Left lung (tissue), 10 donors: ENCODE data around the gene PAX5. TPM values are rescaled to one million over a fixed set of nuclear protein-coding genes. Genes with fewer than 3 reads are reported as not detected.

Experiments used
- ATAC-seq: fragments of 200-7000 bp; cut with Tn5 transposase; one replicate; pipeline ENCODE4 v1.9.1; 2020; ENCODE audit warnings: moderate library complexity
- DNase-seq, 4 donors: peaks; one replicate each; pipeline ENCODE4 v3.0.0-alpha.2; 2013 to 2020
- H3K27ac ChIP-seq, 2 donors: fragments of 200-600 bp; sonication (generic) in 1 of 2; one replicate each; pipeline versions ENCODE4 v1.5.0 to v1.8.0; 2020 to 2021
- H3K27me3 ChIP-seq, 2 donors: fragments of 200-600 bp; sonication (generic) in 1 of 2; one replicate each; pipeline versions ENCODE4 v1.5.0 to v1.8.0; 2020 to 2021
- H3K36me3 ChIP-seq, 2 donors: fragments of 200-600 bp; sonication (generic) in 1 of 2; one replicate each; pipeline versions ENCODE4 v1.5.0 to v1.8.0; 2020 to 2021
- H3K4me1 ChIP-seq, 2 donors: fragments of 200-600 bp; one replicate each; pipeline ENCODE4 v1.8.0; 2021
- H3K4me3 ChIP-seq, 2 donors: fragments of 200-600 bp; sonication (generic) in 1 of 2; one replicate each; pipeline versions ENCODE4 v1.5.0 to v1.8.0; 2020 to 2021; ENCODE audit warnings: mild to moderate bottlenecking in 1 of 2
- H3K9me3 ChIP-seq, 2 donors: fragments of 200-600 bp; sonication (generic) in 1 of 2; one replicate each; pipeline versions ENCODE4 v1.5.0 to v1.8.0; 2020 to 2021
- intact Hi-C, 2 donors: fragments of 100-400 bp; cut with DNase I; formaldehyde crosslinking; loops; one replicate each; pipeline versions ENCODE4 v1.11.2 to v1.14.2; 2022
- polyA plus RNA-seq, 6 donors: library from polyadenylated mRNA; unstranded; fragments of 120-200 nt; gene quantifications; one replicate each; pipeline ENCODE4 v1.2.1, GENCODE V29; 2013; ENCODE audit not compliant: insufficient read length in 6 of 6
- total RNA-seq, 2 donors: library from RNA; stranded (reverse); fragmentation: NEBNext Ultra II Directional; extraction: Animal tissue kit (Norgen Biotek cat#: 25700); gene quantifications; one replicate each; pipeline ENCODE4 v1.2.1, GENCODE V29; 2021
- TF ChIP-seq, protein P1 (sequence below), 2 donors: fragments of 200-600 bp; sonication (generic) in 1 of 2; IDR thresholded peaks; one replicate each; pipeline versions ENCODE4 v1.5.0 to v1.8.0; 2021; ENCODE audit warnings: antibody characterized with exemption in 2 of 2
- donor health status: DM: no; HTN: yes; CAD: no.
- donor health status: DM: no; HTN: no; CAD: no.

The PAX5 gene
- total and polyA plus RNA-seq, 8 donors: 0.03 to 0.65 (median 0.13) TPM

DNA sequence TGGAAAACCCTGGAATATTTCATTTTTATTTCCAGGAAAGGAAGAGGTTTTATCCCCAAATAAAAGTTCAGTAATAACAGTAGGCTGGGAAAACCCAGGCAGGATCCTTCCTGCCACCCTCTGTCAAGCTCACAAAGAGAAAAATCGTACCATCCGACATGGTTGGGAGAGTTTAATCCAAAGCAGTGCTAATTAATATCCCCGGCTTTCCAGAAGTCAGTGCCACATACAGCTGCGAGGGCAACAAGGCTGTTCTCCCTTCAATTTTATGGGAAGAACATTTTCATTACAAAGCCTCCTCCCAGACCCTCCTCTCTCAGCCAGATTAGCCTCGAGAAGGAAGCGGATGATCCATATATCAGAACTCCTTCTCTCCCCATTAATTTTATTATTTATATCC is 95.5 kb downstream of the PAX5 start:
- H3K4me1 ChIP-seq: no peaks in the 10 kb centered on the region
- intact Hi-C loops: no loop called here
- no peaks in the 10 kb centered on the region for H3K36me3 ChIP-seq
- no peaks in the 10 kb centered on the region for H3K9me3 ChIP-seq
- DNase-seq (no peak), ATAC-seq (no peak)
- TF ChIP-seq, protein P1, sequence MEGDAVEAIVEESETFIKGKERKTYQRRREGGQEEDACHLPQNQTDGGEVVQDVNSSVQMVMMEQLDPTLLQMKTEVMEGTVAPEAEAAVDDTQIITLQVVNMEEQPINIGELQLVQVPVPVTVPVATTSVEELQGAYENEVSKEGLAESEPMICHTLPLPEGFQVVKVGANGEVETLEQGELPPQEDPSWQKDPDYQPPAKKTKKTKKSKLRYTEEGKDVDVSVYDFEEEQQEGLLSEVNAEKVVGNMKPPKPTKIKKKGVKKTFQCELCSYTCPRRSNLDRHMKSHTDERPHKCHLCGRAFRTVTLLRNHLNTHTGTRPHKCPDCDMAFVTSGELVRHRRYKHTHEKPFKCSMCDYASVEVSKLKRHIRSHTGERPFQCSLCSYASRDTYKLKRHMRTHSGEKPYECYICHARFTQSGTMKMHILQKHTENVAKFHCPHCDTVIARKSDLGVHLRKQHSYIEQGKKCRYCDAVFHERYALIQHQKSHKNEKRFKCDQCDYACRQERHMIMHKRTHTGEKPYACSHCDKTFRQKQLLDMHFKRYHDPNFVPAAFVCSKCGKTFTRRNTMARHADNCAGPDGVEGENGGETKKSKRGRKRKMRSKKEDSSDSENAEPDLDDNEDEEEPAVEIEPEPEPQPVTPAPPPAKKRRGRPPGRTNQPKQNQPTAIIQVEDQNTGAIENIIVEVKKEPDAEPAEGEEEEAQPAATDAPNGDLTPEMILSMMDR (IDR thresholded peaks at IDR 0.05): no peak
- H3K27ac ChIP-seq: no peak overlapping the region
- peaks cover 0 to 41% of the 10 kb centered on the region in 2 donors for H3K27me3 ChIP-seq
- H3K4me3 ChIP-seq: no peak overlapping the region

DNA sequence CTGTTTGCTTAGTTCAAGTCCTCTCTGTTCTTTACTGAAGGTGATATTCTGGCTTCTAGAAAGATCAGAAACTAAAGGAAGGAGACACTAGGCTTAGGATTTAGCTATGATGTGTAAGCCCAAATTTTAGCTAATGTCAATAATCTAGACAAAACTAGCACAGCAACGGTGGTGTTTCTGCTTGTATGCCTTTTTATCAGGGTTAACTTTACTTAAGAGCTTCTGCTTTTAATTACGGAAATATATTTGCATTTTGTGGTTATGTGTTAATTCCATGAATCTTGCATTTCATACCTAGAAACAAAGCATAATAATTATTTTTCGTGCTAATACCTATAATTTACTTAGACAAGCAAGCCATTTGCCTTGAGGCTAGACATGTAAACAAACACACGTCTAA is 96.1 kb downstream of the PAX5 start:
- TF ChIP-seq, protein P1 (IDR thresholded peaks at IDR 0.05): no peak
- no peak for DNase-seq
- Histone ChIP-seq H3K4me1 (no peaks in the 10 kb centered on the region), H3K27me3 (peaks cover 0 to 41% of the 10 kb centered on the region in 2 donors), H3K27ac (no peak overlapping the region), H3K4me3 (no peak overlapping the region), H3K9me3 (no peaks in the 10 kb centered on the region), H3K36me3 (no peaks in the 10 kb centered on the region)
- intact Hi-C loops: no loop called here
- no peak for ATAC-seq

DNA sequence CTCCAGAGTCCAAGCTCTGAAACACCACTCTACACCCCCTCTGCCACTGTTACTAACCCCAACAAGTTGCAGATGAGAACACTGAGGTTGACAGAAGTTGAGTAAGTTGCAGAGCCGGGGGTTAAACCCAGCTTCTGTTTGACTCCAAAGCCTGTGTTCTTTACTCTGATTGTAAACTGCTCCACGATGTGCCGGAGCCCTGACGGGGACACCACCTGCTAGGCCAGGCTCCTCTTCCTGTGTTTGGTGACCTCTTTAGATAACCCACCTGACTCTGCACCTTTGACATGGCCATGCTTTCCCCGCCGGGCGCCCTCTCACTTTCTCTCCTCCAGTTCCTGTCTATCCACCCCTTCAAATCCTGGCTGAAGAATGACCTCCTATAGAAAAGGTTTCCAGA is 96.7 kb downstream of the PAX5 start:
- no peaks in the 10 kb centered on the region for H3K4me1 ChIP-seq
- ATAC-seq (no peak), DNase-seq (peak in 1 of 4 donors; percentile 57)
- H3K27me3 ChIP-seq: peaks cover 0 to 41% of the 10 kb centered on the region in 2 donors
- peaks cover 0 to under 1% of the 10 kb centered on the region in 2 donors for H3K9me3 ChIP-seq
- TF ChIP-seq, protein P1 (IDR thresholded peaks at IDR 0.05): no peak
- H3K4me3 ChIP-seq: no peak overlapping the region
- intact Hi-C loops: no loop called here
- no peak overlapping the region for H3K27ac ChIP-seq
- no peaks in the 10 kb centered on the region for H3K36me3 ChIP-seq

DNA sequence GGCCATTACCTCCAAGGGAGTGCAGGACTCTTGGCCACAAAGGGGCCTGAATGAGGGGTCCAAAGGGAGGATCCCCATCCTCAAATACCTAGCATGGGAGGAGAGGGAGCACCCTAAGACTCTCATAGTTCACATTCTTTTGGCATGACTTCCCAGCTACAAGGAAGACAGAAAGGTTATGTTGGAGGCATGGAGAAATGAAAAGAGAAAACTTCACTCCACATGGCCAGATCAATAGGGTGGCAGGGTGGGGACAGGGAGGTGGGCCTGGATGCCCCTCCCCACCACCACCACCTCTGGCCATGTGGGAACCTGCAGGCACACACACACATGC is 97.6 kb downstream of the PAX5 start:
- TF ChIP-seq, protein P1 (IDR thresholded peaks at IDR 0.05): no peak
- Histone ChIP-seq H3K36me3 (no peaks in the 10 kb centered on the region), H3K27ac (no peak overlapping the region), H3K4me3 (no peak overlapping the region), H3K9me3 (peaks cover 0 to 7% of the 10 kb centered on the region in 2 donors), H3K27me3 (peaks cover 0 to 41% of the 10 kb centered on the region in 2 donors), H3K4me1 (no peaks in the 10 kb centered on the region)
- no peak for ATAC-seq
- intact Hi-C loops: no loop called here
- DNase-seq: no peak

DNA sequence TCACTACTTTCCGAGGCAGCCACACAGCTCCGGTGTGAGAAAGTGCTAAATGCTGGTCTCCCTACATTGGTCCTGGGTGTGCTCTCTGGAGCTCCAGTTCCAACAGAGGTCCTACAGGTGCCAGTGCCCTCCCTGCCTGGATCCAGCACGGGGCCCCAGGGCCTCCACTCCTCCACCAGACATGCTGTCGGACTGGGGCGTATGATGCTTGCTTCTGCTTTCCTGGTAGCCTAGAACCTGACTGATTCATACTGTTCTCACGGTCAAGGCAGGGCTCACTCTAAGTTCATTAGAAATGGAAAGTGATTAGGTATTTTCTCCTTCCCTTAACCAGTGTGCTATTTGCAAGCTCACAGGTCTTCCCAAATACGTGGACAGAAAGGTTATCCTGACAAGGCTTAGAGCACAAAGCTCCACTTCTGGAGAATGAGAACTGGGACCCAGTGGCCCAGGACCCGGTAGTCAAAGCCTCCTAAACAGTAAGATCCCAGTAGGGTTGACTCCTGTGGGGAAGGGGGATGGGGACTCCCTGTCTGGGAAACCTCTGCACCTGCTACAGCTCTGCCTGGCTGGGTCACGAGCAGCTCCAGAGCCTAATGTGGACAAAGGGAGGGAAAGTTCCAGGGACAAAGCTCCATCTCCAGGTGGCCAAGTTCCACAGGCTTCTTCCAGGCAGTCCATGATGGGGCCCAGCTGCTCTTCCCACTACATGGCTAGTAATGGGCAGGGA is 98.1 kb downstream of the PAX5 start:
- peak in 1 of 4 donors; percentile 42 for DNase-seq
- H3K4me3 ChIP-seq: no peak overlapping the region
- peaks cover 0 to 42% of the 10 kb centered on the region in 2 donors for H3K27me3 ChIP-seq
- H3K36me3 ChIP-seq: no peaks in the 10 kb centered on the region
- no peaks in the 10 kb centered on the region for H3K4me1 ChIP-seq
- TF ChIP-seq, protein P1 (IDR thresholded peaks at IDR 0.05): no peak
- no peak overlapping the region for H3K27ac ChIP-seq
- peaks cover 0 to 7% of the 10 kb centered on the region in 2 donors for H3K9me3 ChIP-seq
- intact Hi-C loops: no loop called here
- ATAC-seq: no peak
